ENCODE results near the gene SEZ6L.

- TF ChIP-seq CTCF (IDR thresholded peaks at IDR 0.05 in 4 of 5, conservative IDR thresholded peaks at IDR 0.05 in 1 of 5), result no peak
- TF ChIP-seq POLR2A (IDR thresholded peaks at IDR 0.05), result no peak
Measured at GRCh38 chr22:26362471-26362870, 193.2 kb downstream of the SEZ6L start.
